ENCODE results near the gene ERC2. TPM values are rescaled to one million over a fixed set of nuclear protein-coding genes. Genes with fewer than 3 reads are reported as not detected.
A peak's percentile ranks its signal among the peaks of the same experiment; 100 is the strongest.

ERC2 gene
- total and polyA plus RNA-seq, 8 donors = 1.2 to 4.8 (median 2.3) TPM

DNA sequence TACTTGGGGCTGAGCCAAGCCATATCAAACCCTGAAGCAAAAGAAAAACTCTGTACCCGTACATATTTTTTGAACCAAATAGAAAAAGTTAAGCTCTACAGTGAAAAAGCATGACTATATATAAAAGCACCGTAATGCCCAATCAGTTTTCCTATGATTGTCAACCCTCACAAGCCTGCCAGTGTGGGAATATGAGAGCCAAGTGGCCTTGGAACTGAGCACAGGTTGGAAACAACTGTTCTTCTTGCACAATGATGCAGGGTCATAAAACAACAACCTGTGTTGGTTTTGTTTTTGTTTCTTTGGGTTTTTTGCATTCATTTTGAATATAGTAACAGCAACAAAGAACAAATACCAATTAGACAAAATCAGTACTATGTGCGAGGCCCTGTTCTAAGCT is 3.5 kb upstream of the ERC2 start:
- no peak for ATAC-seq
- 51 to 55% methylated on average over 3 of the region's 3 CpGs for WGBS, 2 donors
- no peak for FAIRE-seq

DNA sequence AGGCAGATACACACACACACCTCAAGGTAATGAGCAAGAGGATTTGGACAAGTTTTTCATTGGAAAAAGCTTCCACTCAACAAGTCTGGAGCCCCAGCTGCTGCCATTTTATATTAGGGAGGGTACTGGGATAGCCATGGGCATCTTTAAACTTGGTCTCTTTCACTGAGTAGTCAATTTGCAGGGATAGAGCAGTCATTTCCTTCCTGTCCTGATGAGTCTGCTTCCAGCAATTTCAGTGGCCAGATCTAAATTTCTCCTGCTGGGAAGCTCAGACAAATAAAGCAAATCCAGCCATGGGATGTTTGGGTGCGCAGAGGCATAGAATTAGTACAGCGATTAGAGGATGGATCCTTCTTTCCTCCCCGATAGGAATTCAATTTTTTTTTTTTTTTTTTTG is 874 bp upstream of the ERC2 start:
- Histone ChIP-seq H3K27me3 (no peaks in the 10 kb centered on the region), H3K27ac (no peak overlapping the region), H3K9me3 (no peaks in the 10 kb centered on the region), H3K4me3 (no peak overlapping the region), H3K4me1 (no peaks in the 10 kb centered on the region), H3K36me3 (no peaks in the 10 kb centered on the region)
- TF ChIP-seq, protein P1, sequence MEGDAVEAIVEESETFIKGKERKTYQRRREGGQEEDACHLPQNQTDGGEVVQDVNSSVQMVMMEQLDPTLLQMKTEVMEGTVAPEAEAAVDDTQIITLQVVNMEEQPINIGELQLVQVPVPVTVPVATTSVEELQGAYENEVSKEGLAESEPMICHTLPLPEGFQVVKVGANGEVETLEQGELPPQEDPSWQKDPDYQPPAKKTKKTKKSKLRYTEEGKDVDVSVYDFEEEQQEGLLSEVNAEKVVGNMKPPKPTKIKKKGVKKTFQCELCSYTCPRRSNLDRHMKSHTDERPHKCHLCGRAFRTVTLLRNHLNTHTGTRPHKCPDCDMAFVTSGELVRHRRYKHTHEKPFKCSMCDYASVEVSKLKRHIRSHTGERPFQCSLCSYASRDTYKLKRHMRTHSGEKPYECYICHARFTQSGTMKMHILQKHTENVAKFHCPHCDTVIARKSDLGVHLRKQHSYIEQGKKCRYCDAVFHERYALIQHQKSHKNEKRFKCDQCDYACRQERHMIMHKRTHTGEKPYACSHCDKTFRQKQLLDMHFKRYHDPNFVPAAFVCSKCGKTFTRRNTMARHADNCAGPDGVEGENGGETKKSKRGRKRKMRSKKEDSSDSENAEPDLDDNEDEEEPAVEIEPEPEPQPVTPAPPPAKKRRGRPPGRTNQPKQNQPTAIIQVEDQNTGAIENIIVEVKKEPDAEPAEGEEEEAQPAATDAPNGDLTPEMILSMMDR (IDR thresholded peaks at IDR 0.05) = no peak
- no peak for DNase-seq
- ATAC-seq = no peak
- FAIRE-seq = no peak
- 71 to 75% methylated on average over 3 of the region's 3 CpGs for WGBS, 2 donors
- intact Hi-C loops (cut with DNase I) = no loop called here

More for the DNA sequence above, 3.5 kb upstream of the ERC2 start:
- Histone ChIP-seq H3K4me1 (no peaks in the 10 kb centered on the region), H3K4me3 (no peak overlapping the region), H3K27ac (no peak overlapping the region), H3K27me3 (no peaks in the 10 kb centered on the region), H3K36me3 (no peaks in the 10 kb centered on the region), H3K9me3 (no peaks in the 10 kb centered on the region)
- DNase-seq = no peak
- TF ChIP-seq, protein P1 (IDR thresholded peaks at IDR 0.05) = no peak
- intact Hi-C loops (cut with DNase I) = no loop called here

DNA sequence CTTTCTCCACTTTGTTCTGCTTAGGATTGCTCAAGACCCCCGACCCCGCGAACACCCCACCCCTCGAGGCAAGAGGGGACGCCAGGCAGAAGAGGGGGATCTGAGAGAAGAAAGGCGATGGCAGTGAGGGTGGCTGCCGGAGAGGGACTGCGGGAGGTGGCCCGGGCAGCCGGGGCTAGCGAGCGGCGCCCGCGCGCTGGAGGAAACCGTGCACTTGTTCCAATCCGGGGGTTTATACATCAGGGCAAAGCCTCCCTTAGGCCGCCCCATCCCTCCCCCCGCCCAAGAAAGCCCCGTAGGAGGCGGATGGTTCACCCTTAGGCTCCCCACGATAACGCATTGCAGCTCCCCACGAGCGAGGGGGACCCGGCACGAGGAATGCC is 475 bp downstream of the ERC2 start:
- intact Hi-C loops (cut with DNase I) = no loop called here
- H3K36me3 ChIP-seq = no peaks in the 10 kb centered on the region
- H3K9me3 ChIP-seq = no peaks in the 10 kb centered on the region
- TF ChIP-seq, protein P1 (IDR thresholded peaks at IDR 0.05) = no peak
- 1% methylated on average over 24 to 28 of the region's 28 CpGs for WGBS, 2 donors
- H3K4me1 ChIP-seq = no peaks in the 10 kb centered on the region
- H3K27ac ChIP-seq = peak overlapping the region in 1 of 4 donors; percentile 22
- peak; percentile 7 to 64 (median 21) for DNase-seq
- H3K4me3 ChIP-seq = peak overlapping the region; percentile 18 to 62 (median 52)
- no peak for FAIRE-seq
- peak; percentile 44 to 74 (median 51) for ATAC-seq
- H3K27me3 ChIP-seq = no peaks in the 10 kb centered on the region

DNA sequence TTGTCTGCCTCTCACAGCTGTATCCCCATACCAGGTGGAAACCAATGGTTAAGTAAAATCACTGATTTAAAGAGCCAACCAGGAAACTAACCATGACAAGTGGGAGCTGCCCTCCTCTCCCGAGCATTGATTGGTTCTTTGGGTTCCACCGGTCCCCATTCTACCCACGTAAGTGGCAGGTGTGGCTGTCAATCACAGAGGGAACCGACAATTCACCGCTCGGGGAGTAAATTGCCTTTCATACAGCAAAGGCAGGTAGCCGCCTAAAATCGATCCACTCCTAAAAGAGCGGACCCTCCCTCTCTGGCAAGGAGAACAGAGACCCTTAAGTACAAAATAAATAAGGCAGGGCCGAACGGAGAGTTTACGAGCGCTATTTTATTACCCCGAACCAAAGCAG is 1.2 kb downstream of the ERC2 start:
- Histone ChIP-seq H3K36me3 (no peaks in the 10 kb centered on the region), H3K9me3 (no peaks in the 10 kb centered on the region), H3K27ac (no peak overlapping the region), H3K4me3 (peak overlapping the region; percentile 18 to 62 (median 52)), H3K4me1 (no peaks in the 10 kb centered on the region), H3K27me3 (no peaks in the 10 kb centered on the region)
- intact Hi-C loops (cut with DNase I) = no loop called here
- 1% methylated on average over 14 of the region's 14 CpGs for WGBS, 2 donors
- TF ChIP-seq, protein P1 (IDR thresholded peaks at IDR 0.05) = no peak
- peak; percentile 82 to 94 (median 91) for DNase-seq
- FAIRE-seq = no peak
- ATAC-seq = peak; percentile 92 to 98 (median 96)

DNA sequence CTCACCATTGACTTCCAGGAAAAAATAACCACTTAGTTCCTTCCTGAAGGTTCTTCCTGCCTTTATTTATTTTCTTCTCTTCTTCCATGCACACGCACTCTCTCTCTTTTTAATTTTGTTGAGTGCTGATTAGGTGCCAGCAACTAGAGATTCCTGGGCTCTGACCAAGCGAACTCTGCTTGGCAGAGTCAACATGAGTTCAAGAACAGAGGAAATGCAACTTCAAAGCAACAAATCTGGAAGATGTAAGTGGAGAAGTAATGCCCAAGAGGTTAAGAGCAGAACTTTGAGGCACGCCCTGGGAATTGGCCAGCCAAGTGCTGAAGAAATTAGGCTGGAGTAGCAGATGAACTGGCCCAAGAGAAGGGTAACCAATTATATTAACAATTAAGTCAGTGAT is 8.5 kb downstream of the ERC2 start:
- Histone ChIP-seq H3K4me1 (no peaks in the 10 kb centered on the region), H3K27me3 (no peaks in the 10 kb centered on the region), H3K27ac (no peak overlapping the region), H3K36me3 (no peaks in the 10 kb centered on the region), H3K4me3 (no peak overlapping the region), H3K9me3 (no peaks in the 10 kb centered on the region)
- ATAC-seq (no peak), DNase-seq (no peak), FAIRE-seq (no peak)
- WGBS, 2 donors = 80 to 85% methylated on average over 3 of the region's 3 CpGs
- intact Hi-C loops (cut with DNase I) = no loop called here
- TF ChIP-seq, protein P1 (IDR thresholded peaks at IDR 0.05) = no peak
